DOHH2 (cell line): ENCODE results near the gene CYP26C1.

Experiments used
- EZH2phosphoT487 ChIP-seq: fragments of 200-600 bp; sonication (generic); IDR thresholded peaks from 2 replicates; pipeline ENCODE4 v1.6.1; 2017; ENCODE audit warnings: borderline replicate concordance, mild to moderate bottlenecking, antibody characterized with exemption, low read length, moderate library complexity, mixed read lengths
- TF ChIP-seq, protein P1 (sequence below): fragments of 200-600 bp; sonication (generic); IDR thresholded peaks from one replicate; pipeline ENCODE4 v1.5.1; 2014; ENCODE audit warnings: antibody characterized with exemption, mild to moderate bottlenecking, low read depth, low read length; ENCODE audit not compliant: poor library complexity, severe bottlenecking

DNA sequence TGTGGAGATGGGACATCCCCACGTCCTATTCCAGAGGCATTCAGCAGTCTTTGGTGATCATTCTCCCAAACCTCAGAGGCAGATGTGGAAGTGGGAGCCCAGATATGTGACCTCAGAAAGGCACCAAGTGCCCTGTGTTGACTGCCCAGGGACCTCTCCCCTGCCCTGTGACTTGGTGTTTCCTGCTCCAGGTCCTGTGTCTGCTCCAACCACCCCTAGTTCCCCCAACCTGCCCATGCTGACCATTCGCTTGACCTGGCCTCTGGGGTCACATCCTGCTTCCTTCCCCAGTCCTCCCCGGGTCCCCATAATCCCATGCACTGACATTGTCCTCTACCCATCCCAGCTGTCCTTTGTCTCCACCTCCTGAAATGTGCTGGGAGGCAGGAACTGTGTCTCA, 20.7 kb downstream of the CYP26C1 start:
- TF ChIP-seq, protein P1, sequence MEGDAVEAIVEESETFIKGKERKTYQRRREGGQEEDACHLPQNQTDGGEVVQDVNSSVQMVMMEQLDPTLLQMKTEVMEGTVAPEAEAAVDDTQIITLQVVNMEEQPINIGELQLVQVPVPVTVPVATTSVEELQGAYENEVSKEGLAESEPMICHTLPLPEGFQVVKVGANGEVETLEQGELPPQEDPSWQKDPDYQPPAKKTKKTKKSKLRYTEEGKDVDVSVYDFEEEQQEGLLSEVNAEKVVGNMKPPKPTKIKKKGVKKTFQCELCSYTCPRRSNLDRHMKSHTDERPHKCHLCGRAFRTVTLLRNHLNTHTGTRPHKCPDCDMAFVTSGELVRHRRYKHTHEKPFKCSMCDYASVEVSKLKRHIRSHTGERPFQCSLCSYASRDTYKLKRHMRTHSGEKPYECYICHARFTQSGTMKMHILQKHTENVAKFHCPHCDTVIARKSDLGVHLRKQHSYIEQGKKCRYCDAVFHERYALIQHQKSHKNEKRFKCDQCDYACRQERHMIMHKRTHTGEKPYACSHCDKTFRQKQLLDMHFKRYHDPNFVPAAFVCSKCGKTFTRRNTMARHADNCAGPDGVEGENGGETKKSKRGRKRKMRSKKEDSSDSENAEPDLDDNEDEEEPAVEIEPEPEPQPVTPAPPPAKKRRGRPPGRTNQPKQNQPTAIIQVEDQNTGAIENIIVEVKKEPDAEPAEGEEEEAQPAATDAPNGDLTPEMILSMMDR = no peak
- no peak for TF ChIP-seq EZH2phosphoT487
